HPDE6-E6E7 (cell line): ENCODE data around the gene TSPAN17.
A peak's percentile ranks its signal among the peaks of the same experiment; 100 is the strongest.

Source experiments
- DNase-seq: peaks from one replicate; pipeline ENCODE4 v3.0.0; 2011; ENCODE audit warnings: missing footprints; ENCODE audit errors: extremely low spot score

TSPAN17 gene

DNA sequence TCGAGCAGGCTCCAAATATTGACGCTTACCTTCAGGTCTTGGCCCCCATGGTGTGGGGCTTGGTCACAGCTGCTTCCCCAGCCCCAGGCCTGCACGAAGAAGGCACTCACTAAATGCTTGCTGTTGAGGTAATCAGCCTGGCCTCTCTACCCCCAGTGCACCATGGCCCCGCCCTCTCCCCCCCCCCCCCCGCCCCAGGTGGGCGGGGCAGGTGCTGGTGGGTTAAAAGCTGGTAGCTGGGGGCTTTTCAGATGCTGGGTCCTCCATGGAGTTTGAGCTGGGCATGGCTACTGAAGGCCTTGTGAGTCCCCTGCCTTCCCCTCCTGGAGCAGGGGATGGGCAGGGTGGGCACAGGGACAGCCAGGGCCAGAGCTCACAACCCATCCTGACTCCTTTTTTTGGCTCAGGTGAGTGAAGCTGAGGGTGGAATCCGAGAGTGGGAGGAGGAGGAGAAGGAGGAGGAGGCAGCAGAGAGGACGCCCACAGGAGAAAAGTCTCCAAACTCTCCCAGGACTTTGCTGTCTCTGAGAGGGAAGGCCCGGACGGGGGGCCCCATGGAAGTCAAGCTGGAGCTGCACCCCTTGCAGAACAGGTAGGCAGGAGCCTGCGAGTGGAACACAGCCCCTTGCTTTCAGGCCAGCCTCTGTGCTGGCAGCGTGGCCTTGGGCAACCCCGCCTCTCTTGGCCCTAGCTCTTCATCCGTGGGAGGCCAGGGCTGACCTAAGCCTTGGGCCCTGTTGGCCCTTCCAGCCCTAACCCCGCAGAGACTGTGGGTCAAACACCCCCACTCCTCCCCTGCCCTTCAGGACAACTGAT, 4.4 kb upstream of the TSPAN17 start:
- no peak for DNase-seq

- DNase-seq, result no peak
These were observed 3.6 kb upstream of the TSPAN17 start for GRCh38 chr5:176643491-176644219.

DNA sequence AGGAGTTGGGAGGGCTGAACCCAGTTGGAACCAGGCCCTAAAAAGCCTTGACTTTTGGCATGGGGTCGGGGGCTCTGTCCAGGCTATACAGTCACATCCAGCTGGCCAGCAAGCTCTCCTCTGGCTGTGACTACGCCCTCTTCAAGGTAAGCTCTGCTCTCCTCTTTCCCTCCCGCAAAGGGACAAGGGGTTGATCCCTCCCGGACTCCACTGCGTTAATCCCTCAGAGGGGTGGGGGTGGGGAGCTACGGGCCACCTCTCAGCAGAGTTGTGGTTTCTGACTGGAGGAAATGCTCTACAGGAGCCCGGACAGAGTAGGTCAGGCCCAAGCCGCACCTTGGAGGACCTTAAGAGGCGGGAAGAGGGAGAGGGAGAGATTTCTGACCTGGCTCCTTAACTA, 3.0 kb upstream of the TSPAN17 start:
- DNase-seq, result no peak

- DNase-seq, result no peak
These were observed 2.2 kb upstream of the TSPAN17 start for GRCh38 chr5:176644878-176645670.

DNA sequence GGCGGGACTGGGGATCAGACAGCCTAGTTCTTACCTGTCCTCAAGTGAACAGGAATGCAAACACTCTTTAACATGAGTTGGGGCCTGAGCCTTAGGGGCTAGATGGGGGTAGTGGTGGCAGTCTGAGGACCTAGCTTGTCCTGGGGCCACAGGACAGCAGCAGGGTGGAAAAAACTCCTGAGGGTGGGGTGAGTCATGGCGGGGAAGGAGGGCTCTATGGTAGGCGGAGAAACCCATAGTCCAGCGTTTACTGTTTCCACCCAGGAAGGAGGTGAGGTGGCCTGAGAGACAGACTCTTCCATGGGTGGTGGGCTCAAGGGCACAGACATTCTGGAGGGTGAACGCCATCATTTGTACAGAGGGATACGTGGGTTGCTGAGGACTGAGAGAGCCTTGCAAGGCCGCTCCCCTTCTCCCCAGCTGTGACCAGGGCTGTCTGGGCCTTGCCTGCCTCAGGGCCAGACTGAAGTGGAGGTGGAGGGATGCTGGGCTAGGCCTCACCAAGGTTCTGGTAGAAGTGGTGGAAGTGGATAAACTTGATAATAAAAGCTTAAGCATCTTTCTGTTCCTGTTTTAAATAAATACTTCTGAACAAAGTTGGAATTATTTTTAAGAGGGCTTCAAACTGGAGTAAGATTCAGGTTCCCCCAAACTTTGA, 1.1 kb upstream of the TSPAN17 start:
- DNase-seq, result no peak

GRCh38 chr5:176646707-176647029, 616 bp upstream of the TSPAN17 start:
- DNase-seq, result no peak

DNA sequence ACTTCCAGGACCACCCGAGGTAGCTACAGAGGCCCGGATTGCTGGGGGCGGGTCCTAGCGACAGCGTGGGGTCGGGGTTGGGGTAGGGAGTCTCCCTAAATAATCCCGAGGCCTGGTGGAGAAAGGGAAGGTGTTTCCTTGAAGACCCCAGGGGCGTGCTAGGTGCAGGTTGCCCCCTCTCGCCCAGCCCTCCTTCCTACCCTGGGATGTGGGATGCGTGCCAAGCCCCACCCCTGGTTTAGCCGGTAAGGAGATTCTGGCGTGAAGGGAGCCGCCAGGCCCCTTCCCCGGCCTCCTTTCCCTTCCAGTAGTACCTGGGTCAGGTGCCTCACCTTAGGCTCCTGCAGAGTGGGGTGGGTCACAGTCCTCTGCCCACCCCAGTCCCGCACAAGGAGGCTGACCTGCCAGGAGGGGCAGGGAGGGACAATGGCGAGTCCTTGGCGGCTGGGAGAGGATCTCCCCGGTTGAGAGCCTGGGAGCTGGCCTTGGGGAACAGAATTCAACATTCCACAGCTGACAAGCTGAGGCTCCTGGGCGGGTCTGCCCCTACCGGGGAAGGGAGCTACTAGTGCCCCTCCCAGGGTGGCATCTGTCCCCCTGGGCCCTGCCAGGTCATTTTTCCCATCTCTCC, 674 bp downstream of the TSPAN17 start:
- DNase-seq, result no peak

DNA sequence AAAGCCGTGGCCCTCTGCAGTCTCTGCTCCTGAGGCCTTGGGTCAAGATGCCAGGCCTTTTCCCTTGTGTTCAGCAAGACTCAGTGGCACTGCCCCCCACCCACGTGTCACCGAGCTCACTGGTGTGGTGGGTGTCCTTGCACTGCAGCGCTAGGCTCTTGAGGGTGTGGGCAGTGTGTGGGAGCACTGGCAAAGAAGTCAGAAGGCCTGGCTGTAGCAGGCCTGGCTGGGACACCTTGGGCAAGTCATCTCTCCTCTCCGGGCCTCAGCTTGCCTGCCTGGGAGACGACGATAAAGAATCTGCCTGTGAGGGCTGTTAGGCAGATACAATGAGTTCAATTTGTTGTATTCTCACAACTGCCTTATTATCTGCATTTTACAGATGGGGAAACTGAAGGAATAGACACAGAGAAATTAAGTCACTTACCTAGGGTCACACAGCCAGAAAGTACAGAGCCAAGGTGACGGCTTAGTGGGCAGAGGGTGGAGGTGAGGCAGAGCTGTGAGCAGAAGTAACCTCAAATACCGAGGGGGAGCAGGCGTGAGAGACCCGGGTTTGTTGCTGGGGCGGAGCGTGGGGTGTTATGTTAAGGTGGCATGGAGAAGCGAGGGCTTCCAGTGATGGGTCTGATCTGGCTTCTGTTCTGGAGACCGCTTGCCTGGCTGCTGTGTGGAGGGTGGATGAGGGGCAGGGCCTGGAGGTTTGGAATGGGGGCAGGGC, 1.4 kb downstream of the TSPAN17 start:
- no peak for DNase-seq

GRCh38 chr5:176650354-176650884, 3.1 kb downstream of the TSPAN17 start:
- DNase-seq, result no peak

GRCh38 chr5:176651472-176651980, 4.2 kb downstream of the TSPAN17 start:
- no peak for DNase-seq

DNA sequence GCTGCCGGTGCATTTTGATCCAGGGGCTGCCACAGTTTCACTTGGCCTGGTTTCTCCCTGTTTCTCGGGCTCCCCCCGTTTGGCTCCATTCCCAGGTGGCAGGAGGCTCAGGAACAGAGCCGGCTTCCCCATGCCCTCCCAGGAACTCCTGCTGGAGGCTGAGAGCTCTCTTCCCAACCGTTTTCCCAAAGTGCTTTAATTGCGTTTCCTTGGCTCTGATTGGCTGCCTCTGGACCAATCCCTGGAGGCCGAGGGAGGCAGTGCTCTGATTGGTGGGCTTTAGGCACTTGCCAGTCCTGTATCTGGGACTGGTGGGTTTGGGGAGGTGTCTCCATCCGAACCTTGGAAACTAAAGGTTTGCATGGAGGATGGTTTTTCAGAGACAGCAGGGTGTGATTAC, 4.9 kb downstream of the TSPAN17 start:
- DNase-seq, result no peak

- no peak for DNase-seq
These were observed 6.4 kb downstream of the TSPAN17 start for GRCh38 chr5:176653401-176654385.

DNA sequence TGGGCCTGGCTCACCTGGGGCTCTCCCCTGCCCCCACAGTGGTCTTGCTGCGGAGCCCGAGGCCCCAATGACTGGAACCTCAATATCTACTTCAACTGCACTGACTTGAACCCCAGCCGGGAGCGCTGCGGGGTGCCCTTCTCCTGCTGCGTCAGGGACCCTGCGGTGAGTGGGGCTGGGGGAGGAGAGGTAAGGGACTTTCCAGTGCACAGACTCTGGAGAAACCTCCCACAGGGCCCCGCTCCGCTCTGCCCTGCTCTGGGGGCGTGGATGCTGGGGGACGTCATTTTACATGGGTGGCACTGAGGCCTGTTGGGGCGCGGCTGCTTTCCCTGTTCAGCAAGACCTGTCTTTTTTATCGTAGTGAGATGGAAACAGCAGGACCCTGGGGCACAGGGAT, 7.6 kb downstream of the TSPAN17 start:
- no peak for DNase-seq

GRCh38 chr5:176656467-176656990, 9.2 kb downstream of the TSPAN17 start:
- no peak for DNase-seq

- DNase-seq, result peak; percentile 70
These were observed 10.8 kb downstream of the TSPAN17 start for GRCh38 chr5:176658007-176658599.

DNA sequence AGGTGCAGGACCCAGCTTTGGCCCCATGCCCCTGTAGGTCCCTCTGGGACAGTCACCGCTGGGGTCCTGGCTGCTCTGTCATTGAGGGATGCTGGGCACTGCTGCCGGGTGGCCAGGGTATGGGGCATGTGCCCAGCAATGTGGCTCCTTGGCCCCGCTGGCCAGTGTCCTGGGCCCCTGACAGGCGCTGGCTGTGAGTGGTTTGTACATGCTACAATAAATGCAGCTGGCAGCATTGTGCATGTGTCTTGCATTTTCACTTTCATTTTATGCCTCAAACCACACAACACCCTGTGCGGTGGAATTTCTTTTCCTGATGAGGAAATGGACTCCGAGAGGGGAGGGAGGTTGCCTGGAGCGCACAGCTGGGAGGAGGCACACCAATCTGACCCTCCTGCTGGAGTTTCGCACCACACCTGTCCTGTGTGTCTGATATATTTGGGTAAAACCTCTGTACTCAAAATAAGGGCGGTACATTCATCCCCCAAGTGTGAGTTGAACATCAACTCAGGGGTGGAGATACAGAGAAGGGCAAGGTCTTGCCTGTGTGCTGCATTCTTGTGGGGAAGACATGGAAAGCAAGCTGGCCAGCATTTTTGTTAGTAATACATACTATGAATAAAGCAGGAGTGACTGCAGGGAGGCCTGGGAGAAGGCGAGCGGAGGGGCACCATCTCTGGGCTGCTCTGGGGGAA, 11.7 kb downstream of the TSPAN17 start:
- DNase-seq, result no peak

- DNase-seq, result no peak
These were observed 12.2 kb downstream of the TSPAN17 start for GRCh38 chr5:176659512-176659839.

GRCh38 chr5:176659860-176660461, 12.7 kb downstream of the TSPAN17 start:
- DNase-seq, result no peak
